Activated T-cell treated with anti-CD3 and anti-CD28 coated beads, Interleukin-2, amount 50 U/mL, for 1 hour (primary cell): Measurements from ENCODE around the gene PMVK.
"Not testable (repeated sequence)": the region's sequence is repeated elsewhere in the genome, so short reads cannot be mapped to it uniquely, and the experiment has no call there.

Source experiments
- DNase-seq: peaks from one replicate; pipeline ENCODE4 v3.0.0-alpha.2; 2020

Gene PMVK

DNA sequence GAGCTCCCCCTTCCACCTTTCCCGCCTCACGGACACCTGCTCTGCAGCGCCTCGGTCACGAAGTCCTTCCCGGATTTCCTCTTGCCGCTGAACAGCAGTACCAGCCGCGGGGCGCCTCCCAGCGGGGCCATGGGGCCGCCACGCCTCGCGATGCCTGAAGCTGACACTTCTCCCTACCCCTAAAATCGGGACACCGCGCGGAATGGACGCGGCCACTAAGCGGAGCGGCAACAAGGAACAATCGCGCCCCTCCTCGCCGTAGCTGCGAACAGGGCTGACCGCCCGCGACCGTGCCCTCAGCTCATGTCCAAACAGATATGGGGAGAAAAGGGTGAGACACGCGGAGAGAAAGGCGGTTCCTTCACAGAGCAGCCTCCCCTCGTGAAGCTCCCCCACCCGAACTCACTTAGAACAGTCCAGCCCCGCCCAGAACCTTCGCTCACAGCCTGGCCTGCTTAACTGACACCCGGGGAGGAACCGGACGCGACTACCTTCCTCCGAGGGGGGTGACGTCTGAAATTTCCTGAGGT lies at the start of gene PMVK:
Gene PMVK, minus strand, starts transcription at position 165 of the 530 bp plus-strand sequence. Its CDS starts 34 bp downstream, at position 131.
- DNase-seq: peak; percentile 94

- DNase-seq: no peak
Observed at GRCh38 chr1:154983776-154984466, 47.4 kb upstream of the PMVK start.

DNA sequence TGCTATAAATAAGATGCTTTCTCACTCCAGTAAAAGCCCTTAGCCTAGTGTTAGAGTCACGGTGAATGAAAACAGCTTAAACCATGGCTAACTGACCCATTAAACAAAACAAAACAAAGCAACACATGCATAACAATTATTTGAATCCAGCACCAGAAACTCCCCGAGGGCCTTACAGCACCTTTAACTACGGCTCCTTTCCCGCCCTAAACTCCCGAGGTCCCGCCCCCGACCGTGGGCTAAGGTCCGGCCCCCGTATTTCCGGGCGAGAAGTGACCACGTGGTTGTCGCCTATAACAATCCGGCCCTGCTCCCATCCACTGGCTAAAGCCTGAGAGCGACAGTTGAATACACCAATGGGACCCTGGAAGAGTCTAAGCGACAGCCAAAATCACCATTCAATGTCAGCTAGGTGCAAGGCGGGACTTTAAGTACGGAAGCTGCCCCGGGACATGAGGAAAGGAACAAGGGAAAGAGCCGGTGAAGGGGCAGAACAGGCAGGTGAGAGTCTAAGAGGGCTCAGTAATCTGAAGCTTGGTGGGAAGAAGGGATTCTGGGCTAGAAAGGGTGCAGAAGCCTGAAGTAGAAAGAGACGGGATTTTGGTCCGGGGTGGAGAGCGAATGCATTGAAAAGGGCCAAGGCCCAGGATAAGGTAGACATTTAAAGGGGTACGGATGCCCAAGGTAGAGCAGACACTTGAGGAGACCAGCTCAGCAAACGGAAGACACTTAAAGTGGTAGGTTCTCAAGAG lies 46.6 kb upstream of the PMVK start, which contains the start of gene FLAD1:
Gene FLAD1, plus strand, starts transcription at position 448 of the 752 bp plus-strand sequence. CDS start 351 bp downstream, outside the sequence.
- DNase-seq: peak; percentile 89

GRCh38 chr1:154982341-154982740 lies 45.8 kb upstream of the PMVK start:
- DNase-seq: no peak

DNA sequence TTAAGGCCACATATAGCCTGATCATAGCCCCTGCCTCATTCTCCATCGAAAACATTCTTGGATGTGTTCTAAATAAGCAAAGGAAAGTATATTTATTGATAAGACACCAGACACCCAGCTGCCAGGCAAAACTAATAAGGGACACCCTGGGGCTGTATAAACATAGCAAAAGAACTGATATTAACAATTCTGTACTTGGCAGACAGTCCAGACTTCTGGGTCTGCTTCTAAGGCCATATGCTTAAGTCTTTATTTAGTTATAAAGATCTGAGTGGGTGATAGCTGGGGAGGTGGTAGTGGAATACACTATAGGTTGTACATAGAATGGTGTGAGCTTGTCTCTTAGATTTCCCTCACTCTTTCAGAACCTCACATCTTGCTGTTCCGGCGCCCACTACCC lies 41.8 kb upstream of the PMVK start:
- DNase-seq: no peak

DNA sequence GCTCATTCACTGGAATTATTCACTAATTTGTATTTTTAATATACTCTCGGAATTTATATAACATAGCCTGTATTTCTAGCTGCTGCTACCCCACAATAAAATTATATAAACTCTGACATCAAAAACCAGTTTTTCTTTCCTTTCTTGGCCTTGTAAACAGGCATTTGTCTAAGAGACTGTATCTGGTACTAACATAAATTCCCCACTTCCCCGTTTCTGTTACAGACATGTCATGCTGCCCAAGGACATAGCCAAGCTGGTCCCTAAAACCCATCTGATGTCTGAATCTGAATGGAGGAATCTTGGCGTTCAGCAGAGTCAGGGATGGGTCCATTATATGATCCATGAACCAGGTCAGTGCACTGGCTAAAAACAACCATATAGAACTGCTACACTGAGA lies 41.2 kb upstream of the PMVK start:
- DNase-seq: not testable (repeated sequence)

DNA sequence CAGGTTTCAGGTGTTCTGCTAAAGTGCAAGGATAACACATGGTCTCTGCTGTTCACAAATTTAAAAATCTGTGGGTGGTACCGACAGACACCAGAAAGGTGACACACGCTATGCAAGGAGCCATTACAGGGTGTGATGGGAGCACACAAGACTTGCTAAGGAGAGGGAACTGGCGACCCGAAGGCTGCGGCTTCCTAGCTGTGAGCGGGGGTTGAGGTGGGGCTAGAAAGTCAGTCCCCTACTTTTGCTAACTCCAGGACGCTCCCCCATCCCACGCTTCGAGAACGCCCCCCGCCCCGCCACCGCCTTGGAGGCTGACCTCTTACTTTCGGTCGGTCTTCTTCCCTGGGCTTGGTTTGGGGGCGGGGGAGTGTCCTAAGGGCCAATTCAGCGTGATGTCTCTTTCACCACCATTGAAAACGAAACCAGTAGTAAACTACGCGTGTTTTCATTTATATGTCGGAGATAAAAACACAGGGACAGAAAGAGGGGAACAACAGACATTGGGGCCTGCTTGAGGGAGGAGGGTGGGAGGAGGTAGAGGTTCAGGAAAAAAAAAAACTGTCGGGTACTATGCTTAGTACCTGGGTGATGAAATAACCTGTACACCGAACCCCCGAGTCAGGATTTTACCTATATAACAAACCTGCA lies 39.0 kb upstream of the PMVK start:
- peak; percentile 54 for DNase-seq

- no peak for DNase-seq
Observed at GRCh38 chr1:154974808-154975408, 38.4 kb upstream of the PMVK start.

DNA sequence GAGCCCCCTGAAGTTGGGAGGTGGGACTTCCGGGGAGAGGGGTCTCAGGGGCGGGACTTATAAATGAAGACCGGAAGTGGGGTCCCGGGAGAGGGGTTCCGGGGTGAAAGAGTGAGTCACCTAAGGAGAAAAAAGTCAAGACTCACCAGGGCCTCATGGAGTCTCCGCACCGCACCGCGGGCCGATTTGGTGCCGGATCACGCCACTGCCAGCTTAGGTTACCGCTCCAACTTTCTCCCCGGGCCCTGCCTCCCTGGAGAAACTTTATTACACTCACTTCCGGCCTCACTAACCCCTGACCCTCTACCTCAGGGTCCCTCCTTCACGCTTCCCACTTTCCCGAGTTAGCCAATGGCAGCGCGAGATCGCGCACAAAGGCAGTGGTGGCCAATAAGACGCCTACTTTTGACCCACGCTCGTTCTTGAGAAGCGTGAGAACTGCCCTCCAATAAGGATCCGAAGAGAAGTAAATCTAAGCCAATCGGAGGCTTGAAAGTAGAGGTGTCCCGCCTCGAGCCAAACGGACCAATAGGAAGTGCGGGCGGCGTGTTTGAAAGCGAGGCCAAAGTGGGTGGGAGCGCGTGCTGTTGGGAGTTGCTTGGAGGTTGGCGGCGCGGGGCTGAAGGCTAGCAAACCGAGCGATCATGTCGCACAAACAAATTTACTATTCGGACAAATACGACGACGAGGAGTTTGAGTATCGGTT lies 37.7 kb upstream of the PMVK start, which contains the start of gene CKS1B:
Gene CKS1B, plus strand, starts transcription at position 580 of the 706 bp plus-strand sequence. Its CDS starts 65 bp downstream, at position 645.
- peak; percentile 95 for DNase-seq

GRCh38 chr1:154973344-154974101 lies 37.0 kb upstream of the PMVK start:
- DNase-seq: peak; percentile 89

GRCh38 chr1:154972517-154973343 lies 36.2 kb upstream of the PMVK start:
- DNase-seq: no peak

- DNase-seq: no peak
Observed at GRCh38 chr1:154972213-154972516, 35.6 kb upstream of the PMVK start.

DNA sequence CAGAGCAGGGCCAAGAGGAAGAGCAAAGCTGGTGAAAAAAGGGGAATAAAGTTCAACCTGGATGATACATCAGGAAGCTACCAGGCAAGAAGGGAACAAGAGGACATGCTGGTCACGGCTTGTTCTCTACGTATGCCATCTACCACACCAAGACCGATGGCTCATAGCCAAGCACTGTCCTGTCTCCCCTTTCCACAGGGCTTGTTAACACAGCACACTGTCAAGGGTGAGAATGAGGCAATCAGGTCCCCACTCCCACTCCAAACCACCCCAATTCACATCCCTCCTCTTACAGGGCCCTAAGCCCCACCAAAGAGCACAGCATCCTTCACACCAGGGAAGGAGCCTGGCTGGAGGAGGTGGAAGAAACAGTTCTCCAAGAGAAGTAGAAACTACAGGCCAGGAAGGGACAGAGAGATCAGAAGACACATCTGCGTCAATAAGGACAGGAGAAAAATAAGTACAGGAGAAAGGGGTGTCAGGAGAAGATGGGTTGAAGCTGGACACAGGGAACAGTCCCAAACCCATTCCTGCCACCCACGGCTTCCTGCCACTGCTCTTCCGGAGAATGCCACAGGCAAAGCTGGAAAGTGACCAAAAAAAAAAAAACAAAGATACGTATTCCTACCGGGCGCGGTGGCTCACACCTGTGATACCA lies 35.0 kb upstream of the PMVK start:
- DNase-seq: no peak

DNA sequence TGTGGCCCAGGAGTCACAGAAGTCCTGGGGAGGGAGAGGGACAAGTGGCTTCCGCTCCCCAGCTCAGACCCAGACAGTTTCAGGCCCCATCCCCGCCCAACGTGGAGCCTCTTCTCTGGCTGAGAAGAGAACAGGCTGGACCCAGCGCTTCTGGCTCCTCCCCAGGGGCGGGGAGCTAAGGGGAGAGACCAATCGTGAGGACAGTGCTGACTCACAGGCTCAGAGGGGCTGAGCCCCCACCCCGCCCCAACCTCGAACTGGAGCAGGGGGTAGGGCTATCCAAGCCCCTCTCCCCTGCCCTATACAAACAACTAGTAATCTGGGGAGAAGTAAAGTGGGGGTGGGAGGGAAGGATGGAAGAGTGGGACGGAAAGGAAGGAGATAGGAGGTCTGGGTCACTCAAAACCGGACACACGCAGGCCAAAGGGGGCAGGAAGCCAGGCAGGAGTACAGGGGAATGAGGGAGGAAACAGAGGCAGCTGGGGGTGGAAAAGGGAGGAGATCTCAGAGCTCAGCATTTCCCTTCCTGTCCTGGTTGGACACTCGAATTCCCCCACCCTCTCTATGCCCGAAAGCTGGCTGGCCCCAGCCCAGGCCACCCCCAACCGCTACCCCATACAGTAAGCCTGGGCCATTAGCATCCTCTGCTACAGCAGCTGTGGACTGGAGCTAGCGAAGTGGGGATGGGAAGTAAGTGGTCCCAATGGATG lies 34.3 kb upstream of the PMVK start, which contains the start of gene SHC1:
Gene SHC1, minus strand, starts transcription at position 117 of the 710 bp plus-strand sequence. CDS start 221 bp downstream, outside the sequence.
- no peak for DNase-seq

GRCh38 chr1:154969860-154970452 lies 33.4 kb upstream of the PMVK start:
- no peak for DNase-seq

GRCh38 chr1:154969246-154969645 lies 32.7 kb upstream of the PMVK start:
- DNase-seq: no peak

DNA sequence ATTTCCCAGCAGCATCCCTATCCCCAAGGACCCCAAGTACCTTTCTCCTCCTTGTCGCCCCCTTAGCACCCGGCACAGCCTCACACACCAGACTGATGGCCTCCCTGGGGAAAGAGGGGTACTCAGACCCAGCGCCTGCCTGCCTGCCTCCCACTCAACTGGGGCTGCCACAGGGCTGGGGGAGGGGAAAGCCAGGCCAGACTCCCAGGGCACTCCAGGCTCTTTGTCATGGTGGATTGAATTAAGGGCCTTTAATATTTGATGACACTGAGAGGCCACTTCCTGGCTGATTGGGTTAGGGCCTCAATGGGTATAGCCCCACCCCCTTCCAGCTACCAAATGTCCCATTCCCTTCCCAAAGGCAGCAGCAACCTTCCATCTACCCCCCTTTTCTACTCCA lies 32.2 kb upstream of the PMVK start:
- no peak for DNase-seq

GRCh38 chr1:154967331-154967950 lies 30.9 kb upstream of the PMVK start:
- DNase-seq: no peak
